Activated CD8-positive, alpha-beta memory T cell treated with anti-CD3 and anti-CD28 coated beads, Interleukin-2, amount 50 U/mL, for 24 hours (primary cell): ENCODE data around the gene TIAM2.
"Not testable (repeated sequence)": the region's sequence is repeated elsewhere in the genome, so short reads cannot be mapped to it uniquely, and the experiment has no call there.

ENCODE experiments used
- DNase-seq: peaks from one replicate; pipeline ENCODE4 v3.0.0-alpha.2; 2020; ENCODE audit errors: extremely low read depth

TIAM2 gene

DNA sequence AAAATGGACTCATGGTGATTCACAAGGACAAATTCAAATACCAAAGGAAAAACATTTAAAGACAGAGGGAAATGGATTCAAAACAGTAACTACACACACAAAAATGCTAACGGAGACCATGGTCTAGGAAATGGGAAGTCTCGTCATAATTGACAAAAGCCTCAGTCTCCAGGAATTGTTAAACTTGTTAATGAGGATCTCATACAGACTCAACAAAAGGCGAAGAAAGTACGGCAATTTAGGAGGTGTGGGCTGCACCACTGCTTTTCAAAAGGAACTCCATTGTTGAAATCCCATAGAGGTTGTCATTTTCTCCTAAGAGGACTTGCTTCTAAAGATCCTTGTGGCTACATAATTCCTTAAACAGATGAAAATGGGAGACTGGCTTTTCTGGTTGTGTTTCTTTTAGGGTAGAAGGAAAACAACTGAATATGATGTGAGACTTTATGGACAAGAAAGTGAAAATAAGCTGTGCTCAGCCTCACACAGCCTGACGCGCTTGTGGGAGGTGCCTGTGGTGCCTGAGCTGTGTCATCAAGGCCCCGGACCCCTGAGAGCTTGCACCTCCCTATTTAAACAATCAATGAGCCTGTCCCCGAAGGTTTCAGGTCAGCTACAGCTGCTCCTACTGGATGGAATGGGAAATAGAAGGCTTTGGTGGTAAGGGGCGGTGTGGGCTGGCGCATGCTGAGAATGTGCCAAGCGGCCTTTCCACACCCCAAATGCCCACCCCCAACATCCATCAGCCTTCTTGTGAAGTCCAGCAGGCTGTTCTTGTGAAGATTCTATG is 266.2 kb downstream of the TIAM2 start:
- DNase-seq = no peak

DNA sequence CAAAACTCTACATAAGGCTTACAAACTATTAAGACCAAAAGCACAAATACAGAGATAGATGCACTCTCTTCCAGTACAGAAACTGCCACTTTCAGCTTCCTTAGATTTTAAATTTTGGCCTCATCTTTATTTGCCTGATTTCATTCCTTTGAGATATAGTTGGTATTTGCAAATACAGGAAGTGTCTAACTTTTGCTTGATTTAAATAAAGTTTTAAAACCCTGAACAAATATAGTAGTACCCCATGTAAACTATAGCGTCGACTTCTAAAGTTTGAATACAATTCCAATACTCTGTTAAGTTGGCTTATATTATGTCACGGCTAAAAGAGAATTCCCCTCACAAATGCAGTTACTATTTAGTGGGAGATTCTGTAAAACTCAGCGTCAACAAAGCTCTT is 267.5 kb downstream of the TIAM2 start:
- no peak for DNase-seq

DNA sequence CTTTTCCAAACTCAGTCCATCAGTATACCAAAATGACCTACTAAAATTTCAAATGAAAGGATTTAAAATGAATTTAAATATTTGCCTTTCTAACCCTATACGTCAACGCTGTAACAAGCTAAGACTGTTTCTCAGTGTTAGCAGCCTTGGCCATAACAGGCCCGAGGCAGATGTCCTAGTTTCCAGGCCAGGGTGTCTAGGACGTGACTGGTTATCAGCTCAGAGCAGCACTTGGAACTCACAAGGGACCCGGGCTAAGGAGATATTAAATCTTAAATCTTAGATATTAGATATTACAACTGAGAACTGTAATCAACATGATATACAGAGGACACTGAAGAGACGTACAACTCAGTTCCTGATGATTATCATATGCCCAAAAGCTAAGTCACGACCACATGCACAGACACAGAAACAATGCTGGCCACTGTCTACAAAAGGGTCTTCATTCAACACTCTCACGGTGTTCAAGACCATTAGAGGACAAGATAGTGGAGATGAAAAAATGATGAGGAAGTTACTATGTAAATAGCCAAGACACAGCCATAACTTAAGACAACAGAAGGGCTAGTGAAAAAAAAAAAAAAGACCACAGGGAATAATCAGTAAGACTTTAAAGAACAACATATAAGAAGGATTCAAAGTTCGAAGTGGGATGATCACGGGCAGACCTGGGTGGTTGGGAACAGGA is 268.4 kb downstream of the TIAM2 start, which contains the start of gene CLDN20:
CLDN20 (plus strand) TSS at position 641 of the 691 bp plus-strand sequence. CDS start 11,707 bp downstream, outside the sequence.
- no peak for DNase-seq

DNA sequence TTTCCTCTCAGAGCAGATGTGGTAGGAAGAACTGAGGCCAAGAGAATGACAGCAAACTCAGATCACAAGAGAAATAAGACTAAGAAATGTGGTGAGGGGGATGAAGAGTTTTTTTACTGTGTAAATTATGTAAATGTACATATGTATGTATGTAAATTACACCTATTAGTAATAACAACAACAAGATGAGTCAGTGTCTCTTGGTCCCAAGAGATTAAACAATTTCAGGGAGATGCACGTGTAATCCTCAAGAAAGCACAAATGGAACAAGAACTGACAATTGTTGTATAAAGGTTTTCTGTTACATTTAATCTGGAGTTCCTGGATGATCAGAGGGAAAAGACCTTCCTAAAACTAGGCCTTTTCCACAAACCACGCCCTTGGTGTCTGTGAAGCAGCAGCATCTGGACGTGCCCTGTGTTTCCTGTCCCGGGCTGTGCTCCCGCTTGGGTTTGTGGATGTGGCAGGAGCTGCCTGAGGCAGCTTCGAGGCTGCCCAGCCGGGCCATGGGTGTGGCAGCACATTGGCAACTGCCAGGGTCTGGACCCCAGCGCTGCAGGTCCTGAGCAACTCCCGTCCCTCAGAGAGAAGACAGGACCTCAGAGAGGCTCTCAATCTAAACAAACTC is 269.7 kb downstream of the TIAM2 start:
- no peak for DNase-seq

DNA sequence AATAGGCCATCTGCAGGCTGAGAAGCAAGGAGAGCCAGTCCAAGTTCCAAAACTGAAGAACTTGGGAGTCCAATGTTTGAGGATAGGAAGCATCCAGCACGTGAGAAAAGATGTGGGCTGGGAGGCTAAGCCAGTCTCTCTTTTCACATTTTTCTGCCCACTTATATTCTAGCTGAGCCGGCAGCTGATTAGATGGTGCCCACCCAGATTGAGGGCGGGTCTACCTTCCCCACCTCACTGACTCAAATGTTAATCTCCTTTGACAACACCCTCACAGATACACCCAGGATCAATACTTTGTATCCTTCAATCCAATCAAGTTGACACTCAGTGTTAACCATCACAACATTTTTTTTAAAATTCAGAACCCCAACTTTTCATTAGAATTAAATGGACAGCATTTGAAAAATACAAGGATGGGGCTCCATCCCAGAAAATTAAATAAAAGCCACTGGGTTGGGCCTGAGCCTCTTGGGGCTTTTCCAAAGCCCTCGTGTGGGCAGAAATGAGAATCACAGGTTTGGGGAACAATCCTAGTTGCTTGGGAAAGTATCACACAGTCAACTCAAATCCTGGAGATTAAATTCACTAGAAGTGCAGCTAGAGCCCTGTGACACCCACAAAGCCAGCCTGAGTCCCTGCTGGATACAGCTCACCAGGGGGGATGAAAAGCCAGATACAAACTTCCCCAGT is 270.9 kb downstream of the TIAM2 start:
- DNase-seq = no peak

DNA sequence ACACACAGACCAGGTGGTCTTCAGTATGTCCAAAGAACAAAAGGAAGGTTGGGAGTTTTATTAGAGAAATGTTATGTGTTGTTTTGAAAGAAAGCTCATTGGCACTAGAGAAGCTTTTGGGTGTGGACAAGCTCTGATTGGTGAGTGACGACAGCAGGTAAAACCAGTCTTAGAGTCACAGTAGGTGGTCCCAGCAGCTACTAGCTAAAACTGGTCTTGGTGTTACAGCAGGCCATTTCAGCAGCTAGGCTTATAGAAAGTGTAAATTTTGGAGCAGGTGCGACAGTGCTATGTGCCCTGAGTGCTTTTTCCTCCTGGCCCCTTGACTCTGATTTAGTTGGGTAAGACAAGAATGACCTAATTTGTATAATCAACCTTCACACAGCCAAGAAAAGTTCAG is 272.3 kb downstream of the TIAM2 start:
- DNase-seq = no peak

DNA sequence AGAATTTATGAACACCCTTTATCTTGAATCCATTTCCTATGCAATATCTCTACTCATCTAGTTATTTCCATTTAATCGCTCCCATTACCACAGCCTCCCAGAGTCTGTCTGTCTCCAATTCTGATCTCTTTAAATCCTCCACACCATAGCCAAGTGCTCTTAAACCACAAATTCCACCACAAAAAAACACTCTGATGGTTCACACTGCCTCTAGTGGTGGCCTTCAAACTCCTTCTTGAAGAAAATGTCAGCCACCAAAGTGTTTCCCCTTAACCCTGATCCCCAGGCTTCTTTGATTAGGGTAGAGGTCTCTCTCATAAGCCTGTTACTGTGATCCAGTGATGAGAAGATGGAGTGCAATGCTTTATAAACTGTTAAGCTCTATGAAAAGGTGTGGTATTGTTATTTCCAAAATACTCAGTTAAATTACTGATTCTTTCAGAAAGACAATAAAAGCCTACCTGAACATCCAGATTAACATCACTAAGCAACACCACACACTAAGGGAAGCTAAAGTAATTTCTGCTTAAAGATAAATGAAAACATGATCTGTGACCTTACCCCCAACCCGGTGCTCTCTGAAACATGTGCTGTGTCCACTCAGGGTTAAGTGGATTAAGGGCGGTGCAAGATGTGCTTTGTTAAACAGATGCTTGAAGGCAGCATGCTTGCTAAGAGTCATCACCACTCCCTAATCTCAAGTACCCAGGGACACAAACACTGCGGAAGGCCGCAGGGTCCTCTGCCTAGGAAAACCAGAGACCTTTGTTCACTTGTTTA is 273.2 kb downstream of the TIAM2 start:
- DNase-seq = not testable (repeated sequence)

DNA sequence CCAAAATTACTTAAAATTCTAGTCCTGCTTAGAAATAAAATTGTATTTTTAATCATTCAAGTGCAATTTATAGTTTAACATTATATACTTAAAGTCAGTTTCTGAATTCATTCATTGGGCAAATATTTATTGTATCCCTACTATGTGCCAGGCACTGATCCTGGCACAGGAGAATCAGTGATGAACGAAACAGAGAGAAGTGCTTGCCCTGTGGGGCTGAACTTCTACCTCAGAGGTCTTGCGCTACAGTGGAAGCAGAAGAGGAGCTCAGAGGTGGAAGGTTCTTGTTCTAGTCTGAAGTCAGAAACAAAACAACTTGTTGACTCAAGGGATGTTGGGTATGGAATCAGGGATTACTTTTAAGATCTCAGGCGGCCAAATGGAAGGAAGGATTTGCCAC is 274.6 kb downstream of the TIAM2 start:
- no peak for DNase-seq

DNA sequence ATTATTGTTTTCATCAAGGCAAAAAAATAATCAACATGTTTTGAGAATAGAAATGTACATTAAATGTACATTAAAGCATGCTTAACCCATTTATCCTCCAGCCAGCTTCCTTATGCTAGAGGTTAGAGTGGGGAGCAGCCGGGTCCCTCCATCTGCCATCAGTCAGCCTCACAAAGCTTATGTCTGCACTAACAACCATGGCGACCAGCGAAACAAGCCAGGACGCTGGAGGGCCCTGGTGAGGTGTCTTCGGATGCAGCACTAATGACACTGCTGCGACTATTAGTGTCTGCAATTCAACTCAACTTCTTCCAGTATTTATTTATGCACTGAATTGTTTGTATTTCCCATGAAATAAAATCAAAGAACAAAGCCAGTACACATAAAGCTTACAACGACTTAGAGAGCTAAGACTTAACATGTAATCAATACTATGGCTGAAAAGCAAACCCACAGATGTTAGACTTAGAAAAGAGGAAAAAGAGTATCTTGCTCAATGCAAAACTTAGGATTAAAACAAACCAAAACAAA is 275.5 kb downstream of the TIAM2 start:
- no peak for DNase-seq

DNA sequence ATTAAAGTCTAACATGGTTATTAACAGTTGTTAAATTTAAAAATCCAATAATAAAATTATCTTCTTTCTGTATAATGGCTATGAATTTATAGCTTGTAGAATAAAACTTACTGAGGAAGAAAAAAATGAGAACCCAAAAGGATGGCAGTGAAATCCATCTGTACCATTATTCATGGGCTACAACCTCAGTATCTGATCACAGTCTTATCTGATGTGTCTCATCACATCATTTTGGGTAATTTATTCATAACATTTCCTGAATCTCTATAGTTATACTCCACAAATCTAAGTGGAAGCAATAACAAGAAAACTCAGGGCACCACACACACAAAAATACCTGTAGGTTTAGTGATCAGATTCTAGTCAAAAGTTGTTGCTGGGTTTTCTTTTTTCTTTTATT is 276.0 kb downstream of the TIAM2 start:
- no peak for DNase-seq

DNA sequence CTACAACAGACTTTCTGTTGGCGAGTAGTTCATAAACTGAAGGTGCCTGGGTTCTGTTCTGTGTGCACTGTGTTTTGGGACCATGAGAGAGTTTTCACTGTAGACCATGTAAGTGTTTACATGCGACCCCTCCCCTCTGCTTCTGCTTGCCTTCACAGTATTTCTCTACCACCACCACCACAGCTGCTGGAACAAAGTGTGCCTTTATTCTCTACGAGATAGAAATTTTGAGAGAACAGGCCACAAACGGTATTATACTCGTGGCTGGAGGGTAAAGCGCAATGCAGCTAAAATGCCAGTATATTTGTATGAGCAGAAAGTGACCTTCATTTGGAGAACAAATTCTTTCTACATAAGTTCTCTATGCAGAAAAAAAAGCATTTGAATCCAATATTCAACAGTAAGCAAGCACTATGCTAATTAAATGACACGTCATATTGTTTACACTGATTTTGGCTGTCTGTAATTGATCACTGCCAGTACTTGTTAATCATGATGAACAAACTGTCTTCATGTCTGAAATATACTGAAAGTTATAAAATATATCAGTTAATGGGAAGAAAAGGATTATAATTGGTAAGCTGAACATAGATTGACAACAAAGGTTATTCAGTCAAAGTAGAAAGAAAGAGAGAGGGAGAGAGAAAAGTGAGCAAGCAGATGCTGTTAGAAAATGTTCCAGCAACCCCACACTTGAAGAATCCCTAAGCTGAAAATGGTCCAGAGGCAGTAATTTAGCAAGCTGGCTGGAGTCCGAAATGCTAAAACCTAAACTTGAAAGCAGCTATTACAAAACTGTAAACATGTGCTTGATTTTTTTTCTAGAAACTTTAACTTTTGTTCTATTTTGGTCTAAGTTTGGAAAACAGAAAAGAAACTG is 277.5 kb downstream of the TIAM2 start:
- DNase-seq = no peak

DNA sequence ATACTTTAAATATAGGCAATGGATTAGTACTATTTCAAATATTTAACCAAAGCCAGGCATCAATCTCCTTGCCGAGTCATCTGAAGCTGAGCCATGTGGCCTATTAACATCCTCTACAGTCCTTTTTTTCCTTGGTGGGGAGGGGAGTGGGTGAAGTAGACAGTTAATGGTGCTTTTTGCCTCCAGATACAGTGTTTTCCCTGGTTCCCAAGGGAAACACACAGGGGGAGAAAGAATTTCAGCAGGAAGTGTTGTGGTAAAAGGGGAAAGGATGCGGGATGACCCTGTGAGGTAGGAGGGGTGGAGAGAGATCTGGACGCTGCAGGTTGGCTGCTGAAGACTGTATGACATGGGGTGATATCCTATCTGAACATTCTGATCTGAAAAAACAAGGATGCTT is 278.3 kb downstream of the TIAM2 start:
- DNase-seq = no peak

DNA sequence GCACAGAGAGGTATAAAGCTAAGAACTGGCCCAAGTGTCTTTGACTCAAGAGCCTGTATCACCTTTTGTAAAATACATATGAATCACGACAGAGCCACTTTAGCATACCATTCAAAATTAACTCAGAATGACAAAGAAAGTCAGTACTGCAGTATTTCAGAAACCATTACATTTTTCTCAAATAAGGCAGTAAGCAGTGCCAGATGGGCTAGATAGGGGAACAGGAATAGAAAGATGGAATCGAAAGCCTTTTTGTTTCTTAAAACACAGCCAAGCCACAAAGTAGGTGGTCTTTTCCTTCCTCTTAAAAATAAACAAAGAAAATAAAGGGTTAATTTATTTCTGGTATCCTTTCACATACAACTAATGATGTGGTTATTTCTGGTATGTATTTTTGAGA is 279.0 kb downstream of the TIAM2 start:
- no peak for DNase-seq

DNA sequence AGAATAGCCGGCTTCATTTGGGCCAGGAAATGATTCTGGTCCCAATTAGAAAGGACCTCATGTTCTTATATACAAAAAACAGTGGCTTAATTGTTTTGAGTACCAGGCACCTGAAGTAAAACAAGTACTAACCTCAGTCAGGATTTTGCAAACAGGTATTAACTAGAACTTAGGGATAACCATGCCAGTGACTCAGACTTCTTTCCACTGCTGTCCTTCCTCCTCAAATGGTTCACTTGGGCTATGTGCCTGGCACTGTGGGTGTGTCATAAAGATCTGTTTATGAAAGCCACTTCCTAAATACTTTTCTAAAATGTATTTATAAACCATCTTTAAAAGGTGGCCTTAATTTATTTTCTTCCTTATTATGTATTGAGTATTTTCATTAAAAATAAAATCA is 279.4 kb downstream of the TIAM2 start:
- DNase-seq = no peak

DNA sequence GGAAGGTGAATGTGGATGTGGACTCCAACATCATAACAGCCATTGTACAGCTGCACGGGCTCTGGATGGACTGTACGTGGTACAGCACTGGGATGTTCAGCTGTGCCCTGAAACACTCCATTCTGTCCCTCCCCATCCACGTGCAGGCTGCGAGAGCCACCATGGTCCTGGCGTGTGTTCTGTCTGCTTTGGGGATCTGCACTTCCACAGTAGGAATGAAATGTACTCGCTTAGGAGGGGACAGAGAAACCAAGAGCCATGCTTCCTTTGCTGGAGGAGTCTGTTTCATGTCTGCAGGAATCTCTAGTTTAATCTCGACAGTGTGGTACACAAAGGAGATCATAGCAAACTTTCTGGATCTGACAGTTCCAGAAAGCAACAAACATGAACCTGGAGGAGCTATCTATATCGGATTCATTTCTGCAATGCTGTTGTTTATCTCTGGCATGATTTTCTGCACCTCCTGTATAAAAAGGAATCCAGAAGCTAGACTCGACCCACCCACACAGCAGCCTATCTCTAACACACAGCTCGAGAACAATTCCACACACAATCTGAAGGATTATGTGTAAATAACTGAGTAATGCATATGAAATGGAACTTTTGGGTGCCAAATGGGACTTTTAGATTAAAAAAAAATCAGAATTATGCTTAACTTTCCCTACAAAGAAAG is 280.8 kb downstream of the TIAM2 start:
- no peak for DNase-seq

DNA sequence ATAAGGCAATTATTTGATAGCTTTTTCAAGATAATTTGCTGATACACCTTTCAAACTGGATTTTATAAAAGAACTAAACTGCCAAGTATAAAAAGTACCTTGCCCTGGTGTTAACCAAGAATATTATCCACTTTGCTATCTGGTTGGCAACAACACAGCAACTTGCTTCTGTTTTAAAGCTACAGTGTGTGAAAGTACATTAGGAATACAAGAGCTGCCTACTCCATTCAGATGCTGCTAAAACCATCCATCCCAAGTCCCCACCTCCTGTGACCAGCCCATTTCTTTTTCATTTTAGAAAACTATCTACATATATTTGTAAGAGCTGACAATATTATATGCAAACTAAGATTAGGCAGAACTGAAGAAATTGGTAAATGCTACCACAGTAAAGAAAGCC is 281.5 kb downstream of the TIAM2 start:
- no peak for DNase-seq

DNA sequence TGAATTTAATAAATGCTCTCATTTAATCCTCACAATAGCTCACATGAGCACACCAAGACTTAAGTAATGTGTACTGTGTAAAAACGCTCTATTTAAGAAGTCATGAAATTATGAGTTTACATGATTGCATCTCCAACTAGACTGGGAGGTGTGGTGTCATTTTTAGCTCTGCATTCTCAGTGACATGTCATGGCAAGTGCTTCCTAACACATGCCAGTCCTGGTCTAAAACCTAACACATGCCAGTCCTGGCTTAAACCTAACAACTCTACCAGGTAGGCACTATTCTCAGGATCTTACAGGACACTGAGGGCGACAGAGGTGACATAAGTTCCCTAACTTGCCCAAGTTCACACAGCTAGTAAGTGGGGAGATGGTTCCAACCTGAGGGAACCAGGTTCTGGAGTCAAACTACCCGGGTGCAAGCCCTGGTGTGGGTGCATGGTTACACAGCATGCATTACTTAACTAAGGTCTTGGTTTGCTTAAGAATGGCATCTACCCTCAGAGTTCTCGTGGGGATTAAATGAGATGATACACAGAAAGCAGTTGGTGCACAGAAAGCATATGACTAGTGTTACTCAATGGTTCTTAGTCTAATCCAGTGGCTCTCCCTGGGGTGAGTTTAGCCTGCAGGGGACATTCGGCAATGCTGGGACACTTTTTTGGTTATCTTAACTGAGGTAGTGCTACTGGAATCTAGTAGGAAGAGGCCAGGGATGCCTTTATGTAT is 283.4 kb downstream of the TIAM2 start:
- DNase-seq = no peak

DNA sequence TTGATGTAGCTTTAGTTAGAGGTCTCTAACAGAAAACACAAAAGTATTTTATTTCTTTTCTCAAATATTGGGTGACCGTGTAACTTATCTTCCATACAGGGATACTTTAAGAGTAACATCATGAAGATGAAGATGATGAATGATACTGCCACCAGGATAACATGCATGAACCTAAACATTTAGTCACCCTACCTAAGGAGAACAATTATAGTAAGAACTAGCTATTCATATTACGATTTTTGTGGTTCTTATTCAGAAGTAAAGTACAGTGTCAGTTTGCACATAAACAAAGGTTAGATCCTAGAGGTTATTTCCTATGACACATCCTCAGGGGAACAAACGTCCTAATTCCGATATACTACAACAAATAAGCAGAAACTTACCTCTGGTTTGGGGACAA is 289.7 kb downstream of the TIAM2 start:
- DNase-seq = no peak

DNA sequence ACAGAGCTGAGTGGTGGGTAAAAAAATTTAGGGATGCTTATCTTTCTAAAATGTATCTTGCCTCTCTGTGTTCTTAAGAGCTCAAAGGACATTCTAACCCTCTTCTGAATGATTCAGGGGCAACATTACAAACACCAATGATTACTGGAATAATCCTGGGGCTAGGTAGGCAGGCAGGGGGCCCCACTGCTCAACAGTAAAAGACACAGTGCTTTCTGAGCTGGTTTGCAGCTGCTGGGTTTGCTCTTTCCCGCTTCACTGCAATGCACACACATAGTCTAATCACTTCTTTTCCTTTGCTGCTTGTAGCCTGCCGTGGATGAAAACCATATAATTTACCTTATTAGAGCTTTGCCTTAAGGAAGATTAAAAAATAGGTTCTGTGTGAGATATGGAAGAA is 292.6 kb downstream of the TIAM2 start:
- no peak for DNase-seq
